SK-N-SH treated with all-trans-retinoic acid at 6 μM for 48 hours (cell line): Measurements from ENCODE around the gene MAP1S.
A peak's percentile ranks its signal among the peaks of the same experiment; 100 is the strongest.
"Not testable (repeated sequence)": the region's sequence is repeated elsewhere in the genome, so short reads cannot be mapped to it uniquely, and the experiment has no call there.

Experiments used
- ATAC-seq: fragments of 200-7000 bp; cut with Tn5 transposase; 3 replicates; pipeline ENCODE4 v1.9.1; 2020; ENCODE audit warnings: mild to moderate bottlenecking, moderate library complexity
- BACH2 ChIP-seq: fragments of 250-450 bp; sonication (Bioruptor Pico); IDR thresholded peaks from 2 replicates; pipeline ENCODE4 v1.9.0; 2021; ENCODE audit warnings: mild to moderate bottlenecking, borderline replicate concordance
- ESRRG ChIP-seq: fragments of 250-450 bp; sonication (Bioruptor Pico); IDR thresholded peaks from 2 replicates; pipeline ENCODE4 v1.6.1; 2021; ENCODE audit warnings: mild to moderate bottlenecking
- ISL1 ChIP-seq: fragments of 250-450 bp; sonication (Bioruptor Pico); IDR thresholded peaks from 2 replicates; pipeline ENCODE4 v2.1.2; 2022; ENCODE audit warnings: mild to moderate bottlenecking, moderate library complexity
- OSR1 ChIP-seq: fragments of 250-450 bp; sonication (Bioruptor Pico); IDR thresholded peaks from 2 replicates; pipeline ENCODE4 v1.8.0; 2022; ENCODE audit warnings: moderate library complexity, mild to moderate bottlenecking, inconsistent platforms
- PPARA ChIP-seq: fragments of 250-450 bp; sonication (Bioruptor Pico); IDR thresholded peaks from 2 replicates; pipeline ENCODE4 v1.5.0; 2020; ENCODE audit warnings: mild to moderate bottlenecking, borderline replicate concordance
- RARB ChIP-seq: fragments of 250-450 bp; sonication (Bioruptor Pico); IDR thresholded peaks from 2 replicates; pipeline ENCODE4 v1.8.0; 2021; ENCODE audit warnings: mild to moderate bottlenecking, moderate library complexity
- SNAI2 ChIP-seq: fragments of 250-450 bp; sonication (Bioruptor Pico); IDR thresholded peaks from 2 replicates; pipeline ENCODE4 v1.5.0; 2020; ENCODE audit warnings: mild to moderate bottlenecking, moderate library complexity
- TOX ChIP-seq: fragments of 250-450 bp; sonication (Bioruptor Pico); IDR thresholded peaks from 2 replicates; pipeline ENCODE4 v1.8.0; 2021; ENCODE audit warnings: mild to moderate bottlenecking, moderate library complexity, borderline replicate concordance
- TSHZ2 ChIP-seq: fragments of 250-450 bp; sonication (Bioruptor Pico); IDR thresholded peaks from 2 replicates; pipeline ENCODE4 v1.5.0; 2020; ENCODE audit warnings: mild to moderate bottlenecking, moderate library complexity
- ZC3H10 ChIP-seq: fragments of 250-450 bp; sonication (Bioruptor Pico); IDR thresholded peaks from 2 replicates; pipeline ENCODE4 v1.5.1; 2021; ENCODE audit warnings: mild to moderate bottlenecking, moderate library complexity
- ZFP3 ChIP-seq: fragments of 250-450 bp; sonication (Bioruptor Pico); IDR thresholded peaks from 2 replicates; pipeline ENCODE4 v1.5.0; 2020; ENCODE audit warnings: mild to moderate bottlenecking, moderate library complexity
- ZFP30 ChIP-seq: fragments of 450-650 bp; formaldehyde crosslinking; IDR thresholded peaks from 2 replicates; pipeline ENCODE4 v1.5.0; 2022; ENCODE audit warnings: mild to moderate bottlenecking, moderate library complexity
- ZNF565 ChIP-seq: fragments of 450-650 bp; formaldehyde crosslinking; conservative IDR thresholded peaks from 2 replicates; pipeline ENCODE4 v1.5.0; 2020; ENCODE audit warnings: low read depth, mild to moderate bottlenecking, moderate library complexity
- ZNF70 ChIP-seq: fragments of 450-650 bp; formaldehyde crosslinking; IDR thresholded peaks from 2 replicates; pipeline ENCODE4 v1.5.0; 2020; ENCODE audit warnings: mild to moderate bottlenecking, moderate library complexity
- ZNF8 ChIP-seq: fragments of 450-650 bp; formaldehyde crosslinking; IDR thresholded peaks from 2 replicates; pipeline ENCODE4 v1.5.0; 2020; ENCODE audit warnings: mild to moderate bottlenecking, moderate library complexity
- TF ChIP-seq, protein P1 (sequence below): fragments of 250-450 bp; sonication (Bioruptor Pico); IDR thresholded peaks from 2 replicates; pipeline ENCODE4 v1.8.0; 2020; ENCODE audit warnings: mild to moderate bottlenecking, moderate library complexity, borderline replicate concordance

MAP1S gene

GRCh38 chr19:17775991-17776803 is 56.9 kb downstream of the MAP1S start:
- ATAC-seq = no peak
- TF ChIP-seq PPARA (CRISPR knock-in tag) (no peak), BACH2 (no peak), OSR1 (CRISPR knock-in tag) (no peak), TSHZ2 (CRISPR knock-in tag) (no peak), ZNF8 (CRISPR knock-in tag) (no peak)
- TF ChIP-seq, protein P1, sequence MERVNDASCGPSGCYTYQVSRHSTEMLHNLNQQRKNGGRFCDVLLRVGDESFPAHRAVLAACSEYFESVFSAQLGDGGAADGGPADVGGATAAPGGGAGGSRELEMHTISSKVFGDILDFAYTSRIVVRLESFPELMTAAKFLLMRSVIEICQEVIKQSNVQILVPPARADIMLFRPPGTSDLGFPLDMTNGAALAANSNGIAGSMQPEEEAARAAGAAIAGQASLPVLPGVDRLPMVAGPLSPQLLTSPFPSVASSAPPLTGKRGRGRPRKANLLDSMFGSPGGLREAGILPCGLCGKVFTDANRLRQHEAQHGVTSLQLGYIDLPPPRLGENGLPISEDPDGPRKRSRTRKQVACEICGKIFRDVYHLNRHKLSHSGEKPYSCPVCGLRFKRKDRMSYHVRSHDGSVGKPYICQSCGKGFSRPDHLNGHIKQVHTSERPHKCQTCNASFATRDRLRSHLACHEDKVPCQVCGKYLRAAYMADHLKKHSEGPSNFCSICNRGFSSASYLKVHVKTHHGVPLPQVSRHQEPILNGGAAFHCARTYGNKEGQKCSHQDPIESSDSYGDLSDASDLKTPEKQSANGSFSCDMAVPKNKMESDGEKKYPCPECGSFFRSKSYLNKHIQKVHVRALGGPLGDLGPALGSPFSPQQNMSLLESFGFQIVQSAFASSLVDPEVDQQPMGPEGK = no peak

- not testable (repeated sequence) for ATAC-seq
Observed at GRCh38 chr19:17777840-17778239, 58.6 kb downstream of the MAP1S start.

GRCh38 chr19:17778251-17778967 is 59.1 kb downstream of the MAP1S start:
- TF ChIP-seq ZFP30 (CRISPR knock-in tag) (no peak), ISL1 (no peak), ZC3H10 (no peak), RARB (CRISPR knock-in tag) (no peak)
- peak; percentile 68 for ATAC-seq

GRCh38 chr19:17778968-17779929 is 60.0 kb downstream of the MAP1S start:
- no peak for ATAC-seq
- TF ChIP-seq ZC3H10 (no peak), RARB (CRISPR knock-in tag) (no peak), ZFP3 (CRISPR knock-in tag) (no peak), ZNF70 (CRISPR knock-in tag) (no peak), OSR1 (CRISPR knock-in tag) (no peak), ISL1 (no peak), TOX (CRISPR knock-in tag) (no peak), ESRRG (CRISPR knock-in tag) (no peak), ZNF8 (CRISPR knock-in tag) (no peak), PPARA (CRISPR knock-in tag) (no peak), TSHZ2 (CRISPR knock-in tag) (no peak), ZNF565 (CRISPR knock-in tag) (no peak), SNAI2 (no peak)
- TF ChIP-seq, protein P1 = no peak
